HCT116 (cell line): ENCODE results near the gene CMC2. TPM values are rescaled to one million over a fixed set of nuclear protein-coding genes. Genes with fewer than 3 reads are reported as not detected.

Experiments
- ATAC-seq: fragments of 200-7000 bp; cut with Tn5 transposase; 2 replicates; pipeline ENCODE4 v1.9.1; 2020; ENCODE audit warnings: mild to moderate bottlenecking, moderate library complexity
- BruUV-seq: library from RNA; stranded (reverse); fragments of 400-500 nt; replicated peaks from 2 replicates; lab custom pipeline; 2021; lab: Mats Ljungman, UMichigan
- CTCF ChIA-PET: fragments of 300-600 bp; sonication (Branson Sonifier 250); formaldehyde crosslinking; loops from one replicate; lab custom pipeline; 2021; ENCODE audit warnings: antibody characterized with exemption; lab: Charles Lee
- POLR2A ChIA-PET: fragments of 300-600, 350-600 bp; sonication (Branson Sonifier 250); formaldehyde crosslinking; loops from one replicate; lab custom pipeline; 2021; ENCODE audit warnings: antibody characterized with exemption; lab: Charles Lee
- RAD21 ChIA-PET, 2 experiments: fragments of 300-600 bp; sonication (Branson Sonifier 250); formaldehyde crosslinking; loops; one replicate each; lab custom pipeline; 2023; ENCODE audit warnings: low total read pairs in 2 of 2; ENCODE audit not compliant: uncharacterized antibody in 2 of 2, unreplicated experiment in 2 of 2, low non-redundant PET in 1 of 2; lab: Charles Lee
- DNase-seq: peaks from one replicate; pipeline ENCODE4 v3.0.0-alpha.2; 2010; ENCODE audit warnings: low read depth, low spot score
- H2AFZ ChIP-seq: fragments of 200-600 bp; shearing (Covaris generic), sonication (generic); 2 replicates; pipeline ENCODE4 v1.6.1; 2017; ENCODE audit warnings: low read depth, mixed run types, mixed read lengths, antibody characterized with exemption, low read length; ENCODE audit not compliant: poor library complexity, severe bottlenecking
- H3K27ac ChIP-seq: 2 replicates; pipeline ENCODE4 v1.5.1; 2012; ENCODE audit warnings: low read depth, low read length
- H3K27me3 ChIP-seq: fragments of 200-600 bp; sonication (generic); 2 replicates; pipeline ENCODE4 v1.6.1; 2016; ENCODE audit warnings: mixed run types, low read length, mixed read lengths; ENCODE audit not compliant: insufficient read depth
- H3K36me3 ChIP-seq, 2 experiments: fragments of 200-500 bp in 1 of 2; fragments of 200-600 bp in 1 of 2; sonication (Bioruptor generic) in 1 of 2; sonication (generic) in 1 of 2; 2 replicates each; pipeline versions ENCODE4 v1.5.1 to v1.6.1; 2014 to 2016; ENCODE audit warnings: low read length in 2 of 2, inconsistent platforms in 1 of 2, mixed read lengths in 1 of 2, mixed run types in 1 of 2; ENCODE audit not compliant: insufficient read depth in 2 of 2, control insufficient read depth in 1 of 2
- H3K4me1 ChIP-seq, 2 experiments: fragments of 200-600 bp in 1 of 2; sonication (generic) in 1 of 2; 2 replicates each; pipeline versions ENCODE4 v1.5.1 to v1.6.1; 2012 to 2017; ENCODE audit warnings: low read length in 2 of 2, inconsistent platforms in 1 of 2, mild to moderate bottlenecking in 1 of 2, mixed read lengths in 1 of 2, mixed run types in 1 of 2, moderate library complexity in 1 of 2; ENCODE audit not compliant: insufficient read depth in 2 of 2, control insufficient read depth in 1 of 2
- H3K4me2 ChIP-seq: fragments of 200-600 bp; sonication (generic); 2 replicates; pipeline ENCODE4 v1.6.1; 2017; ENCODE audit warnings: mixed run types, low read length, mixed read lengths
- H3K4me3 ChIP-seq, 2 experiments: fragments of 200-600 bp in 1 of 2; sonication (generic) in 1 of 2; replicated peaks in 1 of 2; 2 replicates each; pipeline ENCODE4 v1.5.1; 2011 to 2016; ENCODE audit warnings: low read length in 2 of 2, control low read depth in 1 of 2, low read depth in 1 of 2, mild to moderate bottlenecking in 1 of 2, mixed read lengths in 1 of 2, mixed run types in 1 of 2
- H3K79me2 ChIP-seq: fragments of 200-600 bp; sonication (generic); 2 replicates; pipeline ENCODE4 v1.6.1; 2017; ENCODE audit warnings: mild to moderate bottlenecking, mixed run types, low read length, moderate library complexity, mixed read lengths; ENCODE audit not compliant: insufficient read depth
- H3K9ac ChIP-seq: fragments of 200-600 bp; sonication (generic); 2 replicates; pipeline ENCODE4 v1.6.1; 2016; ENCODE audit warnings: low read length, mixed read lengths
- H3K9me2 ChIP-seq: fragments of 200-600 bp; sonication (generic), shearing (Covaris generic); 2 replicates; pipeline ENCODE4 v1.6.1; 2017; ENCODE audit warnings: mixed run types, mild to moderate bottlenecking, moderate library complexity; ENCODE audit not compliant: insufficient read depth
- H3K9me3 ChIP-seq, 2 experiments: fragments of 200-500 bp in 1 of 2; fragments of 200-600 bp in 1 of 2; sonication (Bioruptor generic) in 1 of 2; sonication (generic) in 1 of 2; 2 replicates each; pipeline ENCODE4 v1.6.1; 2014 to 2017; ENCODE audit warnings: low read length in 2 of 2, mixed read lengths in 2 of 2, inconsistent platforms in 1 of 2, low read depth in 1 of 2, mild to moderate bottlenecking in 1 of 2, mixed run types in 1 of 2, moderate library complexity in 1 of 2; ENCODE audit not compliant: control insufficient read depth in 1 of 2, insufficient read depth in 1 of 2
- H4K20me1 ChIP-seq: fragments of 200-600 bp; sonication (generic), shearing (Covaris generic); 2 replicates; pipeline ENCODE4 v1.6.1; 2017; ENCODE audit warnings: mixed run types, mild to moderate bottlenecking, moderate library complexity; ENCODE audit not compliant: insufficient read depth
- CEBPB ChIP-seq: IDR thresholded peaks from 2 replicates; pipeline ENCODE4 v1.6.1; 2012; ENCODE audit warnings: low read depth
- EGR1 ChIP-seq: IDR thresholded peaks from 2 replicates; pipeline ENCODE4 v1.6.1; 2012; ENCODE audit warnings: low read depth
- EZH2 ChIP-seq: fragments of 200-600 bp; sonication (generic); IDR thresholded peaks from 2 replicates; pipeline ENCODE4 v1.6.1; 2017; ENCODE audit warnings: antibody characterized with exemption, mixed run types
- JUND ChIP-seq: IDR thresholded peaks from 2 replicates; pipeline ENCODE4 v1.6.1; 2012
- POLR2AphosphoS5 ChIP-seq: IDR thresholded peaks from 2 replicates; pipeline ENCODE4 v1.6.1; 2011; ENCODE audit warnings: mild to moderate bottlenecking, low read depth, low read length, moderate library complexity
- SRF ChIP-seq: IDR thresholded peaks from 2 replicates; pipeline ENCODE4 v1.6.1; 2012; ENCODE audit warnings: low read depth
- ZFX ChIP-seq: fragments of 450-650 bp; IDR thresholded peaks from 2 replicates; pipeline ENCODE4 v1.6.1; 2017
- ZNF274 ChIP-seq: fragments of 200-500 bp; sonication (Bioruptor generic); IDR thresholded peaks from 2 replicates; pipeline ENCODE4 v1.6.1; 2014; ENCODE audit warnings: mild to moderate bottlenecking, low read depth, low read length, inconsistent platforms
- intact Hi-C: fragments of 100-400 bp; cut with micrococcal nuclease; formaldehyde crosslinking; loops from 2 replicates; pipeline ENCODE4 v1.10.0; 2022
- total RNA-seq: library from RNA; stranded (reverse); gene quantifications from one replicate; pipeline ENCODE4 v1.2.1, GENCODE V29; 2021; ENCODE audit not compliant: unreplicated experiment
- TF ChIP-seq, protein P1 (sequence below): IDR thresholded peaks from 2 replicates; pipeline ENCODE4 v1.6.1; 2012; ENCODE audit warnings: low read depth
- TF ChIP-seq, protein P2 (sequence below), 3 experiments: fragments of 200-600 bp in 1 of 3; sonication (generic) in 1 of 3; IDR thresholded peaks in 2 of 3; conservative IDR thresholded peaks in 1 of 3; 2 replicates each; pipeline ENCODE4 v1.5.1; 2012 to 2017; ENCODE audit warnings: low read depth in 2 of 3, low read length in 2 of 3, antibody characterized with exemption in 1 of 3, borderline replicate concordance in 1 of 3, control low read depth in 1 of 3, mild to moderate bottlenecking in 1 of 3, mixed read lengths in 1 of 3, mixed run types in 1 of 3, moderate library complexity in 1 of 3; ENCODE audit not compliant: insufficient read depth in 1 of 3
- TF ChIP-seq, protein P3 (sequence below): IDR thresholded peaks from 2 replicates; pipeline ENCODE4 v1.6.1; 2012
- TF ChIP-seq, protein P4 (sequence below): IDR thresholded peaks from 2 replicates; pipeline ENCODE4 v1.6.1; 2011; ENCODE audit warnings: mild to moderate bottlenecking, low read length, moderate library complexity; ENCODE audit not compliant: insufficient replicate concordance; ENCODE audit errors: extremely low read depth
- TF ChIP-seq, protein P5 (sequence below): IDR thresholded peaks from 2 replicates; pipeline ENCODE4 v1.6.1; 2012

CMC2 gene
- total RNA-seq, 1 experiment from 2014 or later, result 119 TPM

DNA sequence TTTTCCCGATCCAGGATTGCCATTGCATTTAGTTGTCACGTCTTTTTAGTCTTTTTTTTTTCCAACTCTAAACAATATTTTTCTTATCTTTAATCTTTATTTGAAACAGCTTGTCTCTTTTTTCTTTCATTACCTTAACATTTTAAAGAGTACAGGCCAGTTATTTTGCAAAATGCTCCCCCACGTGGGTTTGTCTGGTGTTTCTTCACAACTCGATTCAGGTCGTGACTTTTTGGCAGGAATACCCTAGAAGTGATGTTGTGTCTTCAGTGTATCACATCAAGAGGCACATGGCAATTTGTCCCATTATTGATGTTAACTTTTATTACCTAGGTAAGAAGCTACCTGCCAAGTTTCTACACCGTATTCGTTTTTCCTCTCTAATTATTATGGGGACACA, 17.9 kb downstream of the CMC2 start:
- ATAC-seq (no peak), DNase-seq (no peak)
- POLR2A ChIA-PET, result interaction anchor here (0.9 kb wide), 1 partner anchor 29 kb away, joined by 3 read pairs; no protein-coding TSS in a partner anchor
- Histone ChIP-seq H3K27ac (no peak overlapping the region), H3K4me2 (no peak overlapping the region), H4K20me1 (0 out of 2 replicates have a peak, but pooled peaks cover 5% of the 10 kb centered on the region), H3K9me2 (no peaks in the 10 kb centered on the region), H3K9ac (no peak overlapping the region)
- no peak for TF ChIP-seq SRF
- TF ChIP-seq, protein P1, sequence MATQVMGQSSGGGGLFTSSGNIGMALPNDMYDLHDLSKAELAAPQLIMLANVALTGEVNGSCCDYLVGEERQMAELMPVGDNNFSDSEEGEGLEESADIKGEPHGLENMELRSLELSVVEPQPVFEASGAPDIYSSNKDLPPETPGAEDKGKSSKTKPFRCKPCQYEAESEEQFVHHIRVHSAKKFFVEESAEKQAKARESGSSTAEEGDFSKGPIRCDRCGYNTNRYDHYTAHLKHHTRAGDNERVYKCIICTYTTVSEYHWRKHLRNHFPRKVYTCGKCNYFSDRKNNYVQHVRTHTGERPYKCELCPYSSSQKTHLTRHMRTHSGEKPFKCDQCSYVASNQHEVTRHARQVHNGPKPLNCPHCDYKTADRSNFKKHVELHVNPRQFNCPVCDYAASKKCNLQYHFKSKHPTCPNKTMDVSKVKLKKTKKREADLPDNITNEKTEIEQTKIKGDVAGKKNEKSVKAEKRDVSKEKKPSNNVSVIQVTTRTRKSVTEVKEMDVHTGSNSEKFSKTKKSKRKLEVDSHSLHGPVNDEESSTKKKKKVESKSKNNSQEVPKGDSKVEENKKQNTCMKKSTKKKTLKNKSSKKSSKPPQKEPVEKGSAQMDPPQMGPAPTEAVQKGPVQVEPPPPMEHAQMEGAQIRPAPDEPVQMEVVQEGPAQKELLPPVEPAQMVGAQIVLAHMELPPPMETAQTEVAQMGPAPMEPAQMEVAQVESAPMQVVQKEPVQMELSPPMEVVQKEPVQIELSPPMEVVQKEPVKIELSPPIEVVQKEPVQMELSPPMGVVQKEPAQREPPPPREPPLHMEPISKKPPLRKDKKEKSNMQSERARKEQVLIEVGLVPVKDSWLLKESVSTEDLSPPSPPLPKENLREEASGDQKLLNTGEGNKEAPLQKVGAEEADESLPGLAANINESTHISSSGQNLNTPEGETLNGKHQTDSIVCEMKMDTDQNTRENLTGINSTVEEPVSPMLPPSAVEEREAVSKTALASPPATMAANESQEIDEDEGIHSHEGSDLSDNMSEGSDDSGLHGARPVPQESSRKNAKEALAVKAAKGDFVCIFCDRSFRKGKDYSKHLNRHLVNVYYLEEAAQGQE, result no peak
- TF ChIP-seq CEBPB, result no peak
- TF ChIP-seq, protein P2, sequence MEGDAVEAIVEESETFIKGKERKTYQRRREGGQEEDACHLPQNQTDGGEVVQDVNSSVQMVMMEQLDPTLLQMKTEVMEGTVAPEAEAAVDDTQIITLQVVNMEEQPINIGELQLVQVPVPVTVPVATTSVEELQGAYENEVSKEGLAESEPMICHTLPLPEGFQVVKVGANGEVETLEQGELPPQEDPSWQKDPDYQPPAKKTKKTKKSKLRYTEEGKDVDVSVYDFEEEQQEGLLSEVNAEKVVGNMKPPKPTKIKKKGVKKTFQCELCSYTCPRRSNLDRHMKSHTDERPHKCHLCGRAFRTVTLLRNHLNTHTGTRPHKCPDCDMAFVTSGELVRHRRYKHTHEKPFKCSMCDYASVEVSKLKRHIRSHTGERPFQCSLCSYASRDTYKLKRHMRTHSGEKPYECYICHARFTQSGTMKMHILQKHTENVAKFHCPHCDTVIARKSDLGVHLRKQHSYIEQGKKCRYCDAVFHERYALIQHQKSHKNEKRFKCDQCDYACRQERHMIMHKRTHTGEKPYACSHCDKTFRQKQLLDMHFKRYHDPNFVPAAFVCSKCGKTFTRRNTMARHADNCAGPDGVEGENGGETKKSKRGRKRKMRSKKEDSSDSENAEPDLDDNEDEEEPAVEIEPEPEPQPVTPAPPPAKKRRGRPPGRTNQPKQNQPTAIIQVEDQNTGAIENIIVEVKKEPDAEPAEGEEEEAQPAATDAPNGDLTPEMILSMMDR (IDR thresholded peaks at IDR 0.05 in 2 of 3, conservative IDR thresholded peaks at IDR 0.05 in 1 of 3; ENCODE audit: borderline replicate concordance in 1 of 3, insufficient read depth in 1 of 3, low read depth in 2 of 3, low read length in 2 of 3), result no peak
- TF ChIP-seq, protein P3, sequence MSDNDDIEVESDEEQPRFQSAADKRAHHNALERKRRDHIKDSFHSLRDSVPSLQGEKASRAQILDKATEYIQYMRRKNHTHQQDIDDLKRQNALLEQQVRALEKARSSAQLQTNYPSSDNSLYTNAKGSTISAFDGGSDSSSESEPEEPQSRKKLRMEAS, result no peak
- TF ChIP-seq, protein P4, sequence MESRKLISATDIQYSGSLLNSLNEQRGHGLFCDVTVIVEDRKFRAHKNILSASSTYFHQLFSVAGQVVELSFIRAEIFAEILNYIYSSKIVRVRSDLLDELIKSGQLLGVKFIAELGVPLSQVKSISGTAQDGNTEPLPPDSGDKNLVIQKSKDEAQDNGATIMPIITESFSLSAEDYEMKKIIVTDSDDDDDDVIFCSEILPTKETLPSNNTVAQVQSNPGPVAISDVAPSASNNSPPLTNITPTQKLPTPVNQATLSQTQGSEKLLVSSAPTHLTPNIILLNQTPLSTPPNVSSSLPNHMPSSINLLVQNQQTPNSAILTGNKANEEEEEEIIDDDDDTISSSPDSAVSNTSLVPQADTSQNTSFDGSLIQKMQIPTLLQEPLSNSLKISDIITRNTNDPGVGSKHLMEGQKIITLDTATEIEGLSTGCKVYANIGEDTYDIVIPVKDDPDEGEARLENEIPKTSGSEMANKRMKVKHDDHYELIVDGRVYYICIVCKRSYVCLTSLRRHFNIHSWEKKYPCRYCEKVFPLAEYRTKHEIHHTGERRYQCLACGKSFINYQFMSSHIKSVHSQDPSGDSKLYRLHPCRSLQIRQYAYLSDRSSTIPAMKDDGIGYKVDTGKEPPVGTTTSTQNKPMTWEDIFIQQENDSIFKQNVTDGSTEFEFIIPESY, result no peak
- TF ChIP-seq ZNF274, result no peak
- no peak for TF ChIP-seq EGR1
- TF ChIP-seq JUND, result no peak
- TF ChIP-seq POLR2AphosphoS5, result no peak
- no peak for TF ChIP-seq ZFX
- TF ChIP-seq, protein P5, sequence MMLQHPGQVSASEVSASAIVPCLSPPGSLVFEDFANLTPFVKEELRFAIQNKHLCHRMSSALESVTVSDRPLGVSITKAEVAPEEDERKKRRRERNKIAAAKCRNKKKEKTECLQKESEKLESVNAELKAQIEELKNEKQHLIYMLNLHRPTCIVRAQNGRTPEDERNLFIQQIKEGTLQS, result no peak
- TF ChIP-seq EZH2, result no peak
- TF ChIP-seq, all 23 proteins: peak for 0
- intact Hi-C loops, result no loop called here
- no peak overlapping the region for H2AFZ ChIP-seq
- ChIA-PET CTCF (interaction anchor here (0.9 to 1.6 kb wide), 2 partner anchors 15 to 64 kb away, joined by 3 to 6 read pairs; no protein-coding TSS in a partner anchor), RAD21 (no interaction called here)
- H3K4me1 ChIP-seq, result peaks cover 0 to 6% of the 10 kb centered on the region in 2 experiments; a peak in 2 of 4 replicates
- peaks cover 94% of the 10 kb centered on the region for H3K79me2 ChIP-seq
- H3K36me3 ChIP-seq, result no peaks in the 10 kb centered on the region; a peak in 1 of 4 replicates
- H3K9me3 ChIP-seq, result no peaks in the 10 kb centered on the region
- BruUV-seq, result no TSS peak
- H3K4me3 ChIP-seq, result no peak overlapping the region
- H3K27me3 ChIP-seq, result no peaks in the 10 kb centered on the region
